GM12873 (cell line): Measurements from ENCODE around the gene SLC47A1.

Experiments used
- TF ChIP-seq, protein P1 (sequence below): IDR thresholded peaks from 2 replicates; pipeline ENCODE4 v1.5.1; 2012; ENCODE audit warnings: low read depth, mild to moderate bottlenecking, moderate library complexity, low read length, control low read depth; ENCODE audit not compliant: insufficient read depth; ENCODE audit errors: missing control alignments

The SLC47A1 gene

GRCh38 chr17:19555746-19556145 lies 22.1 kb downstream of the SLC47A1 start:
- TF ChIP-seq, protein P1, sequence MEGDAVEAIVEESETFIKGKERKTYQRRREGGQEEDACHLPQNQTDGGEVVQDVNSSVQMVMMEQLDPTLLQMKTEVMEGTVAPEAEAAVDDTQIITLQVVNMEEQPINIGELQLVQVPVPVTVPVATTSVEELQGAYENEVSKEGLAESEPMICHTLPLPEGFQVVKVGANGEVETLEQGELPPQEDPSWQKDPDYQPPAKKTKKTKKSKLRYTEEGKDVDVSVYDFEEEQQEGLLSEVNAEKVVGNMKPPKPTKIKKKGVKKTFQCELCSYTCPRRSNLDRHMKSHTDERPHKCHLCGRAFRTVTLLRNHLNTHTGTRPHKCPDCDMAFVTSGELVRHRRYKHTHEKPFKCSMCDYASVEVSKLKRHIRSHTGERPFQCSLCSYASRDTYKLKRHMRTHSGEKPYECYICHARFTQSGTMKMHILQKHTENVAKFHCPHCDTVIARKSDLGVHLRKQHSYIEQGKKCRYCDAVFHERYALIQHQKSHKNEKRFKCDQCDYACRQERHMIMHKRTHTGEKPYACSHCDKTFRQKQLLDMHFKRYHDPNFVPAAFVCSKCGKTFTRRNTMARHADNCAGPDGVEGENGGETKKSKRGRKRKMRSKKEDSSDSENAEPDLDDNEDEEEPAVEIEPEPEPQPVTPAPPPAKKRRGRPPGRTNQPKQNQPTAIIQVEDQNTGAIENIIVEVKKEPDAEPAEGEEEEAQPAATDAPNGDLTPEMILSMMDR, result no peak

DNA sequence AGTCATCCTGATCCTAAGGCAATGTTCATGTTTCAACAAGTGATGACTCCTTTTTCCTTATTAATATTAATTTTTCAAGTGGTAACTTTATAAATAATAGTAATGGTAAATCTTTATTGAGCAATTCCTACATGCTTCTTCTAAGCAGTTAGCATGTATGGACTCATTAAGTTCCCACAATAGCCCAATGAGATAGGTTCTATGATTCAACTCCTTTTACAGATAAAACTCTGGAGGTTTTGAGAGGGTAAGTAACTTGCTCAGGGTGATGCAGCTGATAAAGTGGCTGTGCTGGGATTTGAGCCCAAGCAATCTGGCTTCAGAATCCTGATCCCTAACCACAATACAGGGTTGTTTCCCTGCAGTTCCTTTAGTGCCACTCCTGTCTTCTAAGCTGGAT lies 25.3 kb downstream of the SLC47A1 start:
- TF ChIP-seq, protein P1, result no peak

- TF ChIP-seq, protein P1, result no peak
Observed at GRCh38 chr17:19561697-19562318, 28.2 kb downstream of the SLC47A1 start.

- TF ChIP-seq, protein P1, result no peak
Observed at GRCh38 chr17:19565817-19566575, 32.3 kb downstream of the SLC47A1 start.

GRCh38 chr17:19567216-19568015 lies 33.8 kb downstream of the SLC47A1 start:
- TF ChIP-seq, protein P1, result no peak

DNA sequence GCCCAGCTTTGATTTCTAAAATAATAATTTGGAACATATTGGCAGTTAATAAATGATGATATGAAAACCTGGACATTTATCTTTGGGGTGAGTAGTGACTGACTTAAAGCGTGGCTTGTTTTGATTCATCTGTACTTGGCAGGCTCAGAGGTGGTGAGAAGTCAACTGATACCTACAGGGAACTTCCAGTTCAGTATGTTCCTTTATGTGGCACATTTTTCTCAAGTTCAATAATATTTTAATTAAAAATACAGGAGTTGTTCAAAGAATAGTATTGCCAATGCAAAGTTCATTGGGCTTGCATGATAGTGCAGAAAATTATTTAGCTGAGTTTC lies 34.3 kb downstream of the SLC47A1 start:
- TF ChIP-seq, protein P1, result no peak
